Gastrocnemius medialis (tissue), 4 donors: ENCODE results near the gene PSPN. TPM values are rescaled to one million over a fixed set of nuclear protein-coding genes. Genes with fewer than 3 reads are reported as not detected.
A peak's percentile ranks its signal among the peaks of the same experiment; 100 is the strongest.

Experiments used
- ATAC-seq, 2 donors: fragments of 150-250 bp; one replicate each; pipeline ENCODE4 v1.9.1; 2016
- DNase-seq, 2 donors: peaks; one replicate each; pipeline ENCODE4 v3.0.0-alpha.2; 2019
- H3K27ac ChIP-seq, 4 donors: fragments of 200-600 bp; sonication (generic); 1 replicate in 1 of 4; 2 replicates in 3 of 4; pipeline ENCODE4 v1.5.1; 2016 to 2018; ENCODE audit warnings: mild to moderate bottlenecking in 2 of 4, moderate library complexity in 1 of 4
- H3K27me3 ChIP-seq, 3 donors: fragments of 200-600 bp; sonication (generic) in 2 of 3; 1 replicate in 1 of 3; 2 replicates in 2 of 3; pipeline versions ENCODE4 v1.5.1 to v1.6.0; 2016 to 2019; ENCODE audit warnings: mild to moderate bottlenecking in 1 of 3, moderate library complexity in 1 of 3
- H3K36me3 ChIP-seq, 2 donors: fragments of 200-600 bp; sonication (generic) in 1 of 2; one replicate each; pipeline ENCODE4 v1.5.1; 2017 to 2018
- H3K4me1 ChIP-seq, 2 donors: fragments of 200-600 bp; sonication (generic) in 1 of 2; one replicate each; pipeline ENCODE4 v1.5.1; 2016 to 2017; ENCODE audit warnings: mild to moderate bottlenecking in 2 of 2
- H3K4me3 ChIP-seq, 4 donors: fragments of 200-600 bp; sonication (generic) in 3 of 4; 1 replicate in 1 of 4; 2 replicates in 3 of 4; pipeline ENCODE4 v1.5.1; 2016 to 2019; ENCODE audit warnings: mild to moderate bottlenecking in 2 of 4
- H3K9me3 ChIP-seq, 3 donors: fragments of 200-600 bp; sonication (generic) in 2 of 3; 1 replicate in 1 of 3; 2 replicates in 2 of 3; pipeline ENCODE4 v1.5.1; 2016 to 2019
- POLR2A ChIP-seq, 2 donors: fragments of 450-650 bp; IDR thresholded peaks; one replicate each; pipeline ENCODE4 v1.6.1; 2017; ENCODE audit warnings: antibody characterized with exemption in 2 of 2, mild to moderate bottlenecking in 2 of 2, moderate library complexity in 2 of 2
- in situ Hi-C, 4 donors: fragments of 200-750 bp; cut with MboI; loops; one replicate each; pipeline versions ENCODE4 v1.15.0 to v1.8.0; 2017; ENCODE audit warnings: low sequenced_read_pairs in 4 of 4
- intact Hi-C: fragments of 100-400 bp; cut with DNase I; formaldehyde crosslinking; loops from one replicate; pipeline ENCODE4 v1.15.1; 2023; ENCODE audit warnings: low total_unique reads
- total RNA-seq, 4 donors: library from RNA; depleted of rRNA; stranded (reverse); fragments of >200 nt; gene quantifications; one replicate each; pipeline versions ENCODE4 v1.1.0 to v1.2.3, GENCODE V29; 2016
- TF ChIP-seq, protein P1 (sequence below), 5 experiments: fragments of 450-650 bp in 3 of 5; fragments of 200-600 bp in 2 of 5; sonication (generic) in 2 of 5; IDR thresholded peaks in 4 of 5; conservative IDR thresholded peaks in 1 of 5; 1 replicate in 4 of 5; 2 replicates in 1 of 5; pipeline ENCODE4 v1.5.1; 2016 to 2019; ENCODE audit warnings: antibody characterized with exemption in 5 of 5, mild to moderate bottlenecking in 3 of 5, moderate library complexity in 3 of 5

The PSPN gene
- total RNA-seq, 4 donors from 2014 or later: 0.15 to 0.75 (median 0.43) TPM

GRCh38 chr19:6374161-6374709 lies 1.5 kb downstream of the PSPN start:
- H3K27me3 ChIP-seq: no peaks in the 10 kb centered on the region
- peaks cover 0 to 10% of the 10 kb centered on the region in 2 donors for H3K4me1 ChIP-seq
- intact Hi-C loops (loop anchor here (5.0 to 10.0 kb wide), 4 partner anchors 97 to 749 kb away; partner anchors contain the start of genes MLLT1, NDUFA11, SAFB and SAFB2), in situ Hi-C loops (no loop called here)
- no peak overlapping the region for H3K4me3 ChIP-seq
- H3K27ac ChIP-seq: peak overlapping the region; percentile 98 to 100 (median 100)
- TF ChIP-seq, protein P1, sequence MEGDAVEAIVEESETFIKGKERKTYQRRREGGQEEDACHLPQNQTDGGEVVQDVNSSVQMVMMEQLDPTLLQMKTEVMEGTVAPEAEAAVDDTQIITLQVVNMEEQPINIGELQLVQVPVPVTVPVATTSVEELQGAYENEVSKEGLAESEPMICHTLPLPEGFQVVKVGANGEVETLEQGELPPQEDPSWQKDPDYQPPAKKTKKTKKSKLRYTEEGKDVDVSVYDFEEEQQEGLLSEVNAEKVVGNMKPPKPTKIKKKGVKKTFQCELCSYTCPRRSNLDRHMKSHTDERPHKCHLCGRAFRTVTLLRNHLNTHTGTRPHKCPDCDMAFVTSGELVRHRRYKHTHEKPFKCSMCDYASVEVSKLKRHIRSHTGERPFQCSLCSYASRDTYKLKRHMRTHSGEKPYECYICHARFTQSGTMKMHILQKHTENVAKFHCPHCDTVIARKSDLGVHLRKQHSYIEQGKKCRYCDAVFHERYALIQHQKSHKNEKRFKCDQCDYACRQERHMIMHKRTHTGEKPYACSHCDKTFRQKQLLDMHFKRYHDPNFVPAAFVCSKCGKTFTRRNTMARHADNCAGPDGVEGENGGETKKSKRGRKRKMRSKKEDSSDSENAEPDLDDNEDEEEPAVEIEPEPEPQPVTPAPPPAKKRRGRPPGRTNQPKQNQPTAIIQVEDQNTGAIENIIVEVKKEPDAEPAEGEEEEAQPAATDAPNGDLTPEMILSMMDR (IDR thresholded peaks at IDR 0.05 in 4 of 5, conservative IDR thresholded peaks at IDR 0.05 in 1 of 5): no peak
- no peak for TF ChIP-seq POLR2A (IDR thresholded peaks at IDR 0.05)
- no peaks in the 10 kb centered on the region for H3K9me3 ChIP-seq
- H3K36me3 ChIP-seq: peaks cover 0 to under 1% of the 10 kb centered on the region in 2 donors
- DNase-seq: no peak
- no peak for ATAC-seq

- H3K4me3 ChIP-seq: peak overlapping the region; percentile 31 to 99 (median 89)
- H3K4me1 ChIP-seq: peaks cover 0 to 10% of the 10 kb centered on the region in 2 donors
- DNase-seq (no peak), ATAC-seq (no peak)
- in situ Hi-C loops: no loop called here
- H3K27ac ChIP-seq: peak overlapping the region; percentile 98 to 100 (median 100)
- peaks cover 0 to 3% of the 10 kb centered on the region in 2 donors for H3K36me3 ChIP-seq
- intact Hi-C loops: loop anchor here (1.0 to 10.0 kb wide), 9 partner anchors 12 to 749 kb away; partner anchors contain the start of genes CLPP, GPR108, GTF2F1 and MLLT1
- H3K27me3 ChIP-seq: no peaks in the 10 kb centered on the region
- no peak for TF ChIP-seq POLR2A (IDR thresholded peaks at IDR 0.05)
- TF ChIP-seq, protein P1 (IDR thresholded peaks at IDR 0.05 in 4 of 5, conservative IDR thresholded peaks at IDR 0.05 in 1 of 5): no peak
- no peaks in the 10 kb centered on the region for H3K9me3 ChIP-seq
Observed at GRCh38 chr19:6373813-6374108, 2.0 kb downstream of the PSPN start.

GRCh38 chr19:6373096-6373812 lies 2.5 kb downstream of the PSPN start:
- intact Hi-C loops: loop anchor here (1.0 to 10.0 kb wide), 9 partner anchors 12 to 748 kb away; partner anchors contain the start of genes CLPP, GPR108, GTF2F1 and MLLT1
- TF ChIP-seq POLR2A (IDR thresholded peaks at IDR 0.05): no peak
- TF ChIP-seq, protein P1 (IDR thresholded peaks at IDR 0.05 in 4 of 5, conservative IDR thresholded peaks at IDR 0.05 in 1 of 5): no peak
- ATAC-seq: peak; percentile 76 to 79
- no peaks in the 10 kb centered on the region for H3K9me3 ChIP-seq
- peak; percentile 95 to 96 for DNase-seq
- peaks cover 0 to 8% of the 10 kb centered on the region in 2 donors for H3K36me3 ChIP-seq
- peak overlapping the region; percentile 86 to 99 (median 94) for H3K4me3 ChIP-seq
- in situ Hi-C loops: no loop called here
- H3K27ac ChIP-seq: peak overlapping the region; percentile 98 to 100 (median 100)
- no peaks in the 10 kb centered on the region for H3K27me3 ChIP-seq
- H3K4me1 ChIP-seq: peaks cover 0 to 10% of the 10 kb centered on the region in 2 donors

DNA sequence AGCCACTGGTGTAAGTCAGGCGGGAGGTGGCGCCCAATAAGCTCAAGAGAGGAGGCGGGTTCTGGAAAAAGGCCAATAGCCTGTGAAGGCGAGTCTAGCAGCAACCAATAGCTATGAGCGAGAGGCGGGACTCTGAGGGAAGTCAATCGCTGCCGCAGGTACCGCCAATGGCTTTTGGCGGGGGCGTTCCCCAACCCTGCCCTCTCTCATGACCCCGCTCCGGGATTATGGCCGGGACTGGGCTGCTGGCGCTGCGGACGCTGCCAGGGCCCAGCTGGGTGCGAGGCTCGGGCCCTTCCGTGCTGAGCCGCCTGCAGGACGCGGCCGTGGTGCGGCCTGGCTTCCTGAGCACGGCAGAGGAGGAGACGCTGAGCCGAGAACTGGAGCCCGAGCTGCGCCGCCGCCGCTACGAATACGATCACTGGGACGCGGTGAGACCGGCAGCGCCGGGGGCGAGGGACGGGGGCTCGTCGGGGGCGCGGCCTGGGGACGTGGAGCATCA lies 3.1 kb downstream of the PSPN start, which contains the start of gene ALKBH7:
ALKBH7 (plus strand) TSS at position 201 of the 502 bp plus-strand sequence; CDS start at position 228, 27 bp downstream.
- H3K27ac ChIP-seq: peak within 1 kb of the TSS; percentile 98 to 100 (median 100)
- H3K4me1 ChIP-seq: peaks cover 0 to 10% of the 10 kb centered on the region in 2 donors
- TF ChIP-seq POLR2A (IDR thresholded peaks at IDR 0.05): peak; percentile 55 to 65
- TF ChIP-seq, protein P1 (IDR thresholded peaks at IDR 0.05 in 4 of 5, conservative IDR thresholded peaks at IDR 0.05 in 1 of 5): peak in 1 of 5 experiments; percentile 5
- H3K4me3 ChIP-seq: peak within 1 kb of the TSS; percentile 86 to 99 (median 94)
- intact Hi-C loops (loop anchor here (1.0 to 10.0 kb wide), 9 partner anchors 11 to 748 kb away; partner anchors contain the start of genes CLPP, GPR108, GTF2F1 and MLLT1), in situ Hi-C loops (no loop called here)
- DNase-seq (peak; percentile 100), ATAC-seq (peak; percentile 92 to 93)
- peaks cover 0 to 14% of the 10 kb centered on the region in 2 donors for H3K36me3 ChIP-seq
- no peaks in the 10 kb centered on the region for H3K27me3 ChIP-seq
- H3K9me3 ChIP-seq: no peaks in the 10 kb centered on the region
